Stimulated activated CD4-positive, alpha-beta T cell treated with anti-CD3 and anti-CD28 coated beads, Interleukin-4, amount 100 ng/mL, for 24 hours (primary cell): Measurements from ENCODE around the gene UBAC2.
A peak's percentile ranks its signal among the peaks of the same experiment; 100 is the strongest.

Experiments
- DNase-seq: peaks from one replicate; pipeline ENCODE4 v3.0.0-alpha.2; 2020

UBAC2 gene

DNA sequence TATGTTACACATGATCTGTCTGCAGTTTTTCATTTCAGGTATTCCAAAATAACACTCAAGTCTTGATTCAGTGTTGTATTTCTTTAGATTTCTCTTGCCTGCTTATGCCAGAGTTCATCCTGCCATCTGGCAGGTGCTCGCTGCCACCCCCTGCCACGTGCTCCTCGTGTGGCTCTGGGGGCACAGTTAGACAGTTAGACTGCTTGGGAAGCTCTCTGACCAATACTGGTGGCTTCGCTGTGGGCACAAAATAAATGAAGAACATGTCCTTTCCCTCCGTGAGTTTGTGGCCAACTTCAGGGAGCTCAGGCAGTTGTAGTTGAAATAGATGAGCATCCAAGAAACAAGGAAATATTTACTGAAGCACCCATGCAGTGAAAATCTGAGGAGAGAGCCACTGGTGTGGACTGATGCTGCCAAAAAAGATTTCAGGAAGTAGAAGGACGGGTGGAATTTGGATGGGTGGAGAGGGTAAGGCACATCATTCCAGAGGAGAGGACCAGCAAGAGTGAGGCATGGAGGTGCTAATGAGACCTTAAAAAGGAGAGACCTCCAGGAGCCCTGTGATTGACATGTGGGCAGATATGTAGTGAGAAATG lies 144.1 kb downstream of the UBAC2 start:
- no peak for DNase-seq

DNA sequence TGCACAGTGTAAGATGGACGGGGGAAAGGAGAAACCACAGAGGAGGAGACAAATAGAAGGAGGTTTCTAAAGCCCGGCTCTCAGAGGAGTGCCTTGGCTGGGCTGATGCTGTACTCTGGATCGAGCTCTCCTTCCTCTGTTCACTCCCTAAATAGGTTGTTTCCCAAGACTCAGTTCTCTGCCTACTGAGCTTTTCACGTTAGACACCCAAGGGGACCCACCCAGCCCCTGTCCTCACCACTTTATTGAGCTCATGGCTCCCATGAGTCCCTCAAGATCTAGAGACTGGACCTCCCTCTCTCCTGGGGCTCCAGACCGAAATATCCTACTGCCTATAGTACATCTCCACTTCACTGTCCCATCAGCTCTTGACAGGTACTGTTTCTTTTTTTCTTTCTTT lies 144.7 kb downstream of the UBAC2 start:
- DNase-seq, result no peak

DNA sequence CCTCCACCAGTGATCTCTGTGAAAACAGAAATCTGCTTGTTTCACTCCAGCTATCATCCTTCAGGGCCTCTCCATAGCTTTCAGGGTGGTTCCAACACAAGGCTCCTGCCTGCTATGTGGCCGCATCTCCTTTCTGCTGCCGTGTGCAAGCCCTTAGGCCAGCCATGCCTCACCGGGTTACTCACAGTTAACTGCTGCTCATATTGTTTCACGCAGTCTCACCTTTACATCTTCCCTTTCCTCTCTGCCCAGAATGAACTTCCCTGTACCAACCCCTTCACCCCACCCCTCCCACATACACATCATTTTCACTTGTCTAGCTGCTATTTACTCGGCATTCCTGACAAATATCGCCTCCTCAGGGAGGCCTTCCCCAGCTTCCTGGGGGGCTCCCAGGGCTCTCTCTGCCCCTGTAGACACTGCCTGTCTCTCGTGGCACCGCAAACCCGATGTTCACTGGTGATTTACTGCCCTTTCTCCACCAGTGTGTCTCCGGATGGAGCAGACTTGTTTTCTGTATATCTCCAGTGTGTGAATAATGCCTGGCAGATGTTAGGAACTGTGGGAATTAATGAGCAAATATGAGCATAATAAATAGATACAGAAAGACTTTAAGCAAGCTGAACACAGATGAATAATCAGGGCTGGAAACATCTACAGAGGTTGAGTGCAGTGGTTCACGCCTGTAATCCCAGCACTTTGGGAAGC lies 145.8 kb downstream of the UBAC2 start:
- DNase-seq, result no peak

DNA sequence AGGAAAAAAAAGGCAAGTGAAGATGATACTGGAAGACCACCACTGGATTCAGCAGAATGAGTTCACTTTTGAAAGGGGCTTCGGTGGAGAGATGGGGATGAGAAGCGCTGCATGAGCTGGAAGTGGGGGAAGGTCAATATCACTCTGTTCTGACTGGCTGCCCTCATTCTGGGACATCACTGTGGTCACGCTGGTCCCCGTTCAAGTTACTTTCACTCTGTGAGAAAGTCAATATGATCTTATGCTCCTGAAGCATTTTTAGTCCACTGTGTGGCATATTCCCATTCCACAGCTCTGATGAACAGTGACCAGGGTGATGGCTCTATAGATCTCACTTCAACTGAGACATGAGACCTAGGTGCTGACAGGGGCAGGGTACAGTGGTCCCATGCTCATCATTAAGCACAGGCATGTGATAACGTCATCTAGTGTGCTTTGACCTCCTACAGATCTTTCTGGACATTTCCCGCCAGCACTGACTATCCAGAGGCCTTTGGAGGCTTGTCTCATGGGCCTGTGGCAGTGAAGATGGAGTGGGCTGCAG lies 146.8 kb downstream of the UBAC2 start:
- DNase-seq, result no peak

- no peak for DNase-seq
Observed at GRCh38 chr13:99347911-99348451, 147.3 kb downstream of the UBAC2 start.

- no peak for DNase-seq
Observed at GRCh38 chr13:99350191-99350590, 149.5 kb downstream of the UBAC2 start.

DNA sequence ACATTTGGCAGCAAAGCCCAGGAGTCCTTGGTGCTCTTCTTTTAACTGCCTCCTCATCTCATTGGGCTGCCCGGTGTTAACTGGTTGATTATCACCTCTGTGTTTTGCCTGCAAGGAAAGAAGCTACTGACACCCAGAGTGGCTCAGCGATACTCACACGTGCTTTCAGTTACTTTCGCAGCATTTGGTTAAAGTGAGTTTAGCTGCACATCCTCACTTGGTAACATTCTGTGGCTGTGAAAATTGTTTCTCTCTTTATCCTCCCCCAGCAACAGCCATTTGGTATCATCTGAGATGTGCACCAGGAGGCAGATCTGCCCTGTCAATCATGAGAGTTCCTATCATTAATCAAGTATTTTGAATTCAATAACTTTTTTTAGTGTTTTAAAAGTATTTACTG lies 151.1 kb downstream of the UBAC2 start:
- peak; percentile 54 for DNase-seq

DNA sequence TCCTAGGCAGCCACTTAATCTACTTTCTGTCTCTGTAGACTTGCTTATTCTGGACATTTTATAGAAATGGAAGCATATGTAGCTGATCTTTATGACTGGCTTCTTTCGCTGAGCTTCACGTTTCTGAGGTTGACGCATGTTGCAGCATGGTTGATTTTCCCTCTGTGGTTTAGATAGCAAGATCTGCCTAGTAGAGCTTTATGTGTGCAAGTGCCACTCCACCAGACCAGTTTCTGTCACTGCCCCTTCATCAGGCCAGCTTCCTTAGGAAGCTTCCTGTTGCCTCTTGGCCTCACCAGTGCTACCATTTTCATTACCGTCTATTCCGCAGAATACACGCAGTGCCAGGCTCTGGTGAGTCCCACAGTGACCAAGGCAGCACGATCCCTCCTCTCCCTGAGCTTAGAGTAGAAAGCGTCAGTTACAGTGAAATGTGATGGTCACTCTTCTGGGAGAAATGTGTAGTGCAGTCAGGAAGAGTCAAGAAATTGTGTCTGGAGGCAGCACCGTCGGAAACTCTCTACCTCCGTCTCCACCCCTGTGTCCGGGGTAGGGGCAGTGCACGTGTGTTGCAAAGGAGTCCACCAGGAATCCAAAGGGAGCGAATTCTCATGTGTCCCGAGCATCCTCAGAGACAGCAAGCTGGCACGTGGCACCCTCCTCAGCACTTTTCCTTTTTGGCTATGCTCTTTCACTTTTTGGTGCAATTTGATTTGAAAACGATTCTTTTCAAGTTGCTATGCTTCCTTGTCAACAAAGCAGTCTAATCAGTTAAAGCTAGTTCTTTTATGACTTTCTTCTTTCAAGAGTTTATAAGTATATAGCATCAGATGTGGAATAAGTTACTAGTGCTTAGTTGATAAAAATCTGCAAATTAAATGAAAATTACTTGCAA lies 151.9 kb downstream of the UBAC2 start:
- DNase-seq, result peak; percentile 55

GRCh38 chr13:99353246-99353600 lies 152.6 kb downstream of the UBAC2 start:
- no peak for DNase-seq

- peak; percentile 38 for DNase-seq
Observed at GRCh38 chr13:99353836-99354235, 153.2 kb downstream of the UBAC2 start.

DNA sequence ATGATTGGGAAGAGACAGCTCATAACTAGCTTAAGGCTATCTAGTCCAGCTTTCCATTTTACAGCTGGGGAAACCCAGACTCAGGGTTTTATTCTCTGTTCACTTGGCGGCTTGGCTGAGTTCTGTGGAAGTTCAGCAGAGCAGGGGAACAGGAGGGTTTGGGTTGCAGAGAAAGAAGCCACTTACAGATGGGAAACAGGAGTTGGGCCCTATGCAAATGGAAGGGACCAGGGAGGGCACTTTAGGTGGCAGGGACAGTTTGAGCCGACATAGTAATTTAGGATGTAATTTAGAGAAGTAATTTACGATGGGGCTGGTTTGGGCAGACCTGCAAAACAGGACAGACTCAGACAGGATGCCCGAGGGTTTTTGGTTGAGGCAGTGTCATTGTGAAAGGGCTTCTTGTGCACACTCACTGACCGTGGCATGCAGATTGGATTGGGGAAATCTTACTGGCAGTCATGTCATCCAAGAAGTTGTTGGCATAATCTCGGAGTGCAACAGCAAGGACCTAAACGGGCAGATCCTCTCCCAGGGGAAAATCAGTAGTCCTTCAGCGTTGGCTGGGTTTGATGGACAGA lies 153.8 kb downstream of the UBAC2 start:
- peak; percentile 34 for DNase-seq

DNA sequence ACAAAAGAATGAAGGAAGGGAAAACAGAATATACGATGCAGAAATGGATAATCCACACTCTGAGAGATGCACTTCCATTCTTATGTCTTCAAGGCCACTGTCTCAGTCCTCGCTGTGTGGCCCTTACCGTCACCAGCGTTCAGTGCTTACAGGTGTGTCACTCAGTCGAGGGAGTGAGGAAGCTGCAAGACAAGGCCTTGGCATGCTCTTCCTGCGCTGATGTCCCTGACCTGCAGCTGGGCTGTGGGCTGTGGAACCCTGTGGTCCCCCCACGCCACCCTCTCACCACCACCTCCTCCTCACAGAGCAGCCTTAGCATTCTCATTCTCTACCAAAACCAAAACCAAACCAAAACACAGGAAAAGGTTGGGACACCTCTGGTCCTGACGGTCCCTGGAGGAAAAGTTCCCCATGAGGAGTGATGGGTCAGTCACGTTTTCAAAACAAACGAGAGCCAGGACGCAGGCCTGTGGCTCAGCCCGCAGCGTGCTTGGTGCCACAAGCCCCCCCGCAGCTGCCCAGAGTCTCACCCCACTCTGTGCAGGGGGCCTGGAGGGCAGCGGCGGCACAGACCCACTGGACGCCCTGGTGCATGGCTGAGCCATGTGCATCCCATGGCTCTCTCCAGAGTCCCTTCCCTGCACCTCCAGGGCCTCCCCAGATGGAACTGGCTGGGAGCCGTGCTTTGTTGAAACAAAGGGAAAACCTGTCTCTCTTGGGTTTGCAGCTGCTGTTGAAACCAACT lies 154.8 kb downstream of the UBAC2 start:
- no peak for DNase-seq

DNA sequence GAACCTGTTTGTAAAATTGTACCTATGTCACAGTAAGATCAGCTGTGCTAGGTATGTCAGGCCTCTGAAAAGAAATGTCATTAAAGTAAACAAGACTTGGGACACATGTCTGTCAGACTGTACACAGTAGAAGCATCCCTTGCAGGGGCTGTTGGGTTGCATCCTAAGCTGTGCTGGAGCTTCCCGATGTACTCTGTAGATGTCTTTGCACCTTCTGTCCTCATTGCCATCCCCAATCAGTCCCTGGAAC lies 155.3 kb downstream of the UBAC2 start:
- no peak for DNase-seq

DNA sequence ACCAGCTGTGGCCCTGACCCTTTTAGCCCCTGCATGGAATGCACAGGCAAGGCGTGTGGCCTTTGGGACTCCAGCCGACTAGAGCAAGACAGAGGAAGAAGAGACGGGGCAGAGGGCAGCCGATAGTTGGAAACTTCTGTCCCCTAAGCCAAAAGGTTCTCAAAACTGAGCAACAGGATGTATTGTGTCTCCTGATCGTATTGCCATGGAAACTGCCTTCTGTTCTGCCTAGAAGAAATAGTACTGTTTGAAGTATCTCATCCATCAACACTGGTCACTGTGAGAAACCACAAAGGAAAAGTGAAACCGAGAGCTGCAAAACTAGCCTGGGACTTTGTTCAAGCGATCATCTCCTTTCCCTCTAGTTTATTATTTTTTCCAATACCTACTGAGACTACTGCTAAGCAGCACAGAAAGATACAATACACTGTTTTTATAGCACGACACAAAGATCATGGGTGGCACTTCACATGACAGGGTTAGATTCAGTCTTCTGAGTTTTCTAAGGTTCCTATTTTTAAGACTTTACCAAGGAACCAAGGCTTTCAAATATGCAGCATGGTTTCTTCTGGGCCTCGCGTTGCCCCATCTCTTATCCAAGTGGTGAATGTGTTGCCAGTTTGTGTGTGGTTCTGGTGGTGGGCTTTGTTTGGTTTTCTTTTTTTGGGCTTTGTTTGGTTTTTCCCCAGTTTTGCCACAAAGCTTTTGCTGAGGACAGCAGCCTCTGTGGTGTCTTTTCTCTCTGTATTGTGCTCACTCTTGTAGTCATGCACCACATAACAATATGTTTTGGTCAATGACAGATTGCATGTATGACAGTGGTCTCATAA lies 155.8 kb downstream of the UBAC2 start:
- peak; percentile 47 for DNase-seq

DNA sequence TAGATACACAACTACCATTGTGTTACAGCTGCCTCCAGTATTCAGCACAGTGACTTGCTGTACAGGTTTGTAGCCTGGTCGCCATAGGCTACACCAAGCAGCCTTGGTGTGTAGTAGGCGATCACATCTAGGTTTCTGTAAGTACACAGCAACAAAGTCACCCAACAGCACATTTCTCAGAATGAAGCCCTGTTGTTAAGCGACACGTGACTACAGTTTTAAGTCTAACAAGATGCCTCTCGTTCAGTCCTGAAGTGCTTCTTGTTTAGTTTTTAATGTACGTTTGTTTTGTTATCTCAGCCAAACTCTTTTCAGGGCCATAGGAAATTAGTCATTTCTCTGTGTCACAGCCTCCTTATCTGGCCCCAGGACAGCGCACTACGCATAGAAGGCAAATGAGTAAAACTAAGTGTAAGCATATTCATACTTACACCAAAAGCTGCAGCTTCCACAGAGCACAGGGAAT lies 156.5 kb downstream of the UBAC2 start:
- DNase-seq, result peak; percentile 70

DNA sequence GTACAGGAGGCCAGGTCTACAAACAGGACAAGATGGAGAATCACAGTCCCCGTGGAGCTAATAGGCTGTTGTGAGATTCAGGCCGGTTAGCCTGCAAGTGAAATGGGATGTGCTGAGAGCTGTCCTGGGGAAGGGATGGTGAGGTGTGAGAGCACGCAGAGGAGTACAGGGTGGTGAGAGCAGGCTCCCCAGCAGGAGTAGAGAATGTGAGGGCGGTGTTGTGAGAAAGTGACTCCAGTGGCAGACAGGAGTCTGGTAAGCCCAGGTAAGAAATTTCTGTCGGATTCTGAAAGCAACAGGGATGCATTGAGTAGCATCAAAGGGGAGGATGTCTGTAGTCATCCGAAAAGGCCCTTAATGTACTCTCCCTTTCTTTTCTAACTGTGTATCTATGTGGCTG lies 157.3 kb downstream of the UBAC2 start:
- peak; percentile 42 for DNase-seq

GRCh38 chr13:99359528-99359927 lies 158.9 kb downstream of the UBAC2 start:
- no peak for DNase-seq

DNA sequence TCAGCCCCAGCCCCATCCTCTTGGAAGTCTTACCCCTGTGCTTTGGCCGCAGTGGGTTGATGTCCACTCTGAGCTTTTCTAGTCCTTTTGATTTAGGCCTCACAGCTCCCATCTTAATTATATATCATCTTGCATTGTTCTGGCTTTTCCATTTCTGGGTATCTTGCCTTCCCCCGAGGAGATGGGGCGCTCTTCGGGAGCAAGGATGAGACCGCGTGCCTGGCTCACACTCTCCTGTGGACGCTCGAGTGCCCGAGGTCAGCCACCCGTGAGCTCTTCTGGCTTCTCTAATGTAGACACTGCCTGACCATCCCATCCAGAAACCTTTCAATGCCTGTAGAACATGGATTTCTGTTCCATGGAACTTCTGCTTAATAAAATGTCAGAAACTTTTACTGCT lies 160.0 kb downstream of the UBAC2 start:
- no peak for DNase-seq

GRCh38 chr13:99361197-99361596 lies 160.5 kb downstream of the UBAC2 start:
- DNase-seq, result no peak

GRCh38 chr13:99362362-99362761 lies 161.7 kb downstream of the UBAC2 start:
- no peak for DNase-seq

DNA sequence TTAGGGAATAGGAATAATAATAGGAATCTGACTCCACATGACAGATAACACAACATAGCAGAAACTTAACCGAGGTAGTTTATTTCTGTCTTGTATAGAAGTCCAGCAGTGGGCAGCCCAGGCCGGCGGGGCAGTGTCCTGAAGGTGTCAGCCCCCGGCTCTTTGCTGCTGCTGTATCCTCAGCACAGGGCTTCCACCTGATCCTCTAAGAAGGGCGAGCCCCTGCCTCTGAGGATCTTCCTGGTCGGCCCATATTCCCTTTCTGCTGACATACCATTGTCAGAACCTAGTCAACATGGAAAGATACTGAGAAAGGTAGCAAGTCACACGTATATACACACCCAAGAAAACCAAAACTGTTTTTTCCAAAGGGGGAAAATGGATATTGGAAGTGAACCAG lies 162.7 kb downstream of the UBAC2 start:
- DNase-seq, result no peak

DNA sequence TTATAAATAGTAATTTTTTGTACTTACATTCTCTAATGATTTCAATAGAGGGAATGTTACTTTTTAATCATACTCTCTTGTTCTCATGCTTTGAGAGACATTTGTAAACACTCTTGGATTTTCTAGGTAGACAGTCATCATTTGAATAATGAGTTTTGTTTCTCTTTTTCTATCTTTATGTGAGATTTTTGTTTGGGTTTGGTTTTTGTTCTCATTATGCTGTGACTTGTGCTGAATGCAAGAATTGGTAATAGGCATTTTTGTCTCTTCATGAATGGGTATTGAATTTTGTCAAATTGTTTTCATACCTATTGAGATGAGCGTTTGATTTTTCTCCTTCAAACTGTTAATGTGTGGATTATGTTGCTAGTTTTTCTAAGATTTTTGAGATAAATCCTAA lies 163.3 kb downstream of the UBAC2 start:
- no peak for DNase-seq
